HL-60 (cell line): ENCODE results near the gene CPT1C.

Experiments
- GABPA ChIP-seq: IDR thresholded peaks from 2 replicates; pipeline ENCODE4 v1.6.1; 2012; ENCODE audit warnings: low read depth
- POLR2AphosphoS5 ChIP-seq: IDR thresholded peaks from 2 replicates; pipeline ENCODE4 v1.6.1; 2012; ENCODE audit warnings: low read depth
- REST ChIP-seq: IDR thresholded peaks from 2 replicates; pipeline ENCODE4 v1.6.1; 2012; ENCODE audit warnings: low read depth; ENCODE audit not compliant: insufficient replicate concordance
- SPI1 ChIP-seq: IDR thresholded peaks from 2 replicates; pipeline ENCODE4 v1.6.1; 2012; ENCODE audit warnings: low read depth, mild to moderate bottlenecking, borderline replicate concordance
- TF ChIP-seq, protein P1 (sequence below): IDR thresholded peaks from one replicate; pipeline ENCODE4 v1.5.1; 2011; ENCODE audit warnings: low read length, control low read depth, inconsistent platforms; ENCODE audit not compliant: insufficient read depth

GRCh38 chr19:49688531-49689132 is 2.3 kb upstream of the CPT1C start:
- TF ChIP-seq POLR2AphosphoS5: no peak; the same call in 1 of the 2 replicates
- TF ChIP-seq, protein P1, sequence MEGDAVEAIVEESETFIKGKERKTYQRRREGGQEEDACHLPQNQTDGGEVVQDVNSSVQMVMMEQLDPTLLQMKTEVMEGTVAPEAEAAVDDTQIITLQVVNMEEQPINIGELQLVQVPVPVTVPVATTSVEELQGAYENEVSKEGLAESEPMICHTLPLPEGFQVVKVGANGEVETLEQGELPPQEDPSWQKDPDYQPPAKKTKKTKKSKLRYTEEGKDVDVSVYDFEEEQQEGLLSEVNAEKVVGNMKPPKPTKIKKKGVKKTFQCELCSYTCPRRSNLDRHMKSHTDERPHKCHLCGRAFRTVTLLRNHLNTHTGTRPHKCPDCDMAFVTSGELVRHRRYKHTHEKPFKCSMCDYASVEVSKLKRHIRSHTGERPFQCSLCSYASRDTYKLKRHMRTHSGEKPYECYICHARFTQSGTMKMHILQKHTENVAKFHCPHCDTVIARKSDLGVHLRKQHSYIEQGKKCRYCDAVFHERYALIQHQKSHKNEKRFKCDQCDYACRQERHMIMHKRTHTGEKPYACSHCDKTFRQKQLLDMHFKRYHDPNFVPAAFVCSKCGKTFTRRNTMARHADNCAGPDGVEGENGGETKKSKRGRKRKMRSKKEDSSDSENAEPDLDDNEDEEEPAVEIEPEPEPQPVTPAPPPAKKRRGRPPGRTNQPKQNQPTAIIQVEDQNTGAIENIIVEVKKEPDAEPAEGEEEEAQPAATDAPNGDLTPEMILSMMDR: no peak
- no peak for TF ChIP-seq REST
- no peak for TF ChIP-seq GABPA
- no peak for TF ChIP-seq SPI1
